IPS DF 19.7 (cell line): ENCODE measurements around the gene AMPD2.
"Not testable (repeated sequence)": the region's sequence is repeated elsewhere in the genome, so short reads cannot be mapped to it uniquely, and the experiment has no call there.

Source experiments
- DNase-seq: peaks from one replicate; pipeline ENCODE4 v3.0.0-alpha.2; 2013; ENCODE audit warnings: low read depth, low spot score

The AMPD2 gene

DNA sequence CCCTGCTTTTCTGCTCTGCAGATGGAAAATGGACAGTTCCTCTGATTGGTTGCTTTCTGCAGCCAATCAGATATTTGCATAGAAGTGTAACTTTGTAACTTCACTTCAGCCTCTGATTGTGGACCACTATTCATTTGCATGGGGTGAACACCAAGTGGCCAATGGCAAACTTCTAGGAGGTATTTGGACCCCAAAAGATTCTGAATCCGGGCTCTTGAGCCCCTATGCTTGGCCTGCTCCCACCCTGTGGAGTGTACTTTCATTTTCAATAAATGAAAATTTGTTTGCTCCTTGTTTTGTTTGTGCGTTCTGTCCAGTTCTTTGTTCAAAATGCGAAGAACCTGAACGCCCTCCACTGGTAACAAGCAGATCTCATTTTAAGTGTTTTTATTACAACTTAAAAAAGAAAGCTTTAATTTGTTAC lies 29.9 kb downstream of the AMPD2 start:
- DNase-seq: no peak

DNA sequence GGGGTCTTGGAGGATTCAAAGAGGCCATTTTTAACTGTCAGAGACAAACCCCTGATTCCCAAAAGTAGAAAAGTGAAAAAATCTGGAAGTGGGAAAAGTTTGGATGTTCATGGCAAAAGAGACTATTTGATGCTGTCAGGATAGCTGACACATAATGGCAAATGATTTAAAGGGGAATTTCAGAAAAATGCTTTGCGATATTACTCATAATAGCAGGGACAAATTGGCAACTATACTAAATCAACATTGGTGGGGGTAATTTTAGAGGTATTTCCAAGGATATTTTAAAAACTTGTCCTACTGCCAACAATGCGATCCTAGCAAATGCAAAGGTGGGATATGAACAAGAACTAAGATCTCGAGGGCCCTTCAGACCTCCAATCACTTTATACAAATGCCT lies 31.0 kb downstream of the AMPD2 start:
- DNase-seq: no peak

DNA sequence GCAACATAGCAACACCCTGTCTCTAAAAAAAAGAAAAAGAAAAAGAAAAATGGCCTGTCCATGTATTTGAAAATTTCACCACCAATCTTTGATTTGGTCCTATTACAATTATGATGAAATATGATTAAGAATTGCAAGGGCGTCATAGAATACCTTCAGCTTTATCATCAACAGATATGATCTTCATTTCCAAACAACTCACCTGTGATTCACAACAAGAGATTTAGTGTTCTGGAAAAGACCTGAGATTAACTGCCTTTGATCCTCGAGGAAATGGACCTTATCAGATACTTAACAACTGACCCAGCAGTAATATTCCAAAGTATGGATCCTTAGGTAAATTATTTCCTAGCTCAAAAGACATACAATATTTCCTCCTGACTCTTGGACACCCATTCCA lies 32.8 kb downstream of the AMPD2 start:
- no peak for DNase-seq

DNA sequence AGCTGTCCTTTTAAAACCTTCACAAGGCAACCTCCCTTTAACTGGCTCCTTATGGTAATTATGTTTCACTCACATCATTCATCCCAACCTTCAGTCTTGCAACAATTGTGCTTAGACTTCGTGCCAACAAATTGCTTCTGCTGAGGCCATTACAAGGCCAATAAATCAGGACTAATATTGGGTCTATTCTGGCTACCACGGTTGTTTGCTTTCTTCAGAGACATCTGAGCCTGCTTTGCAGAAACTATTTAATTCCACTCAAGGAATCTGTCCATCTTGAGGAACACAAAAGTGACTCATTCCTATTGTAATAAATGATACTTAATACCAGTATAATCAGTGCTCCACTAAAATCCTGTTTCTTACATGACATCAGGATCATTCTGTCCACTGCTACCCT lies 33.7 kb downstream of the AMPD2 start:
- DNase-seq: no peak

DNA sequence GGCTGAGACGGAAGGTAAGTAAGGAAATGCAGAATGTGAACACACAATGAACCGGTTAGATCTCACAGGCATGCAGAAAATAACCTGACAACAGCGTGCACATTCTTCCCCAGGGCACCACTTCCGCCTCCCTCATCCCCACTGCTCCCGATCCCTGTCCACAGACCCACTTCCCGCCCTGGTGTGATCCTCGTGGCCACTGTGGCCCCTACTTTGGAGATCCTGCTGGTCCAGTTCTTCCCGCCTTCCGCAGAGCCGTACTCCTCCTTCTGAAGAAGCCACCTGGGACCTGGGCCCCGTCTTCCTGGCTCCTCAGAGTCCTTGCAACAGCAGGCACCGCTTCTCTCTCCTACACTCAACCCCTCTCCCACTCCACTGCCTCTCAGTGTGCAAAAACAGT lies 34.9 kb downstream of the AMPD2 start:
- no peak for DNase-seq

DNA sequence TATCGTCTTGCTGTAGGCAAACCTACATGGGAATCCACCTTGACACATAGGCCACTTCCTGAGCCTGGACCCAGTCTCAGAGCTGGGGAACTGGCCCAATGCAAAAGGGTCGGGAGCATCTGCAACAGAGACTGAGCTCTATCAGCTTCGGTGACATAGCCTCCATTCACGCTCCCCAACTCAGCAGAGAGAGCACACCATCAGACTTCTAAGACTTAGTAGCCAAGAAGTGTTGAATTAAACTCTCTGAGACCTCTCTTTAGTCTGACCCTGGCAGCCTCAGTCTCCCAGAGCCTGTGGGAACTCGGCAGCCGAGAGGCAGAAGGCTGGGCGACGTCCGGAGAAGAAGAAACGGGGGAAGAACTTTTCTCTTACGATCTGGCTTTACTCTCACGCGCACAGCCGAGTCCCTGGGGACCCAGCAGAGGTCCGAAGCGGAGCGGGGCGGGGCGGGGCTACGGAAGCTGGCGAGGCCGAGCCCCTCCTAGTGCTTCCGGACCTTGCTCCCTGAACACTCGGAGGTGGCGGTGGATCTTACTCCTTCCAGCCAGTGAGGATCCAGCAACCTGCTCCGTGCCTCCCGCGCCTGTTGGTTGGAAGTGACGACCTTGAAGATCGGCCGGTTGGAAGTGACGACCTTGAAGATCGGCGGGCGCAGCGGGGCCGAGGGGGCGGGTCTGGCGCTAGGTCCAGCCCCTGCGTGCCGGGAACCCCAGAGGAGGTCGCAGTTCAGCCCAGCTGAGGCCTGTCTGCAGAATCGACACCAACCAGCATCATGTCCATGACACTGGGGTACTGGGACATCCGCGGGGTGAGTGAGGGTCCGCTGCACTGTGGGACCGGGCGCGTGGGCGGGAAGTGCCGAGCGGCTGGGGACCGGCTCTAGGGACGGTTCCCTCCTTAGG lies 36.2 kb downstream of the AMPD2 start, which contains the start of gene GSTM4:
Gene GSTM4, plus strand, starts transcription at position 485 of the 905 bp plus-strand sequence. Its CDS starts 291 bp downstream, at position 776.
- peak; percentile 59 for DNase-seq

DNA sequence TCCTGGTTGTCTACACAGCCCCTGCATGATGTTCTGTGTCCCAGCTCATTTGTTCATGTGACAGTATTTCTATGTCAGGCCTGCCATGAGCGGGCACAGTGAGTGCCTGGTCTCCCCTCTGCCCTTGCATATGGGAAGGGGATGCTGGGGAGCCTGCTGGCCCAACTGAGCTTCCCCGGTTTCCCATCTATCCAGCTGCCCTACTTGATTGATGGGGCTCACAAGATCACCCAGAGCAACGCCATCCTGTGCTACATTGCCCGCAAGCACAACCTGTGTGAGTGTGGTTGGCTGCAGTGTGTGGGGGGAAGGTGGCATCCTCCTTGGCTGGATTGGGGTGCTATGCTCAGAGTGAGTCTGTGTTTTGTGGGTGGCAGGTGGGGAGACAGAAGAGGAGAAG lies 37.8 kb downstream of the AMPD2 start:
- DNase-seq: no peak

DNA sequence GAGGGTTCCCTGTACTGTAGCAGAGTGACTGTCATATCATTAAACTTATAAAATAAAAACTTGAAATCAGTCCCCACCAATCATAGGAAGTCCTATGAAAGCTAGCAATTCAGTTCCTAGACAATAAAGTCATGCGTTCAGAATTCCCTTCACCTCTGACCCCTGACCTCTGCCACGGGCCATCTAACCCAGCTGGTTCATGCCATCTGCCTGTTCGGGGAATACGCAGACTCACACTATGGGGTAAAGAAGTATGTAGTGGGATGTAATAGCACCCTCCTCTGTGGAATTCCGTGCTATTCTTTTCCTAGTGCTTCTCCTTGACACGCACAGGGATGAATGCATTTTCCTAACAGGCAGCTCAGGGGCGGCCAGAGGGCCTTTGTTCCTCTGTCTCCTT lies 38.3 kb downstream of the AMPD2 start:
- DNase-seq: no peak

DNA sequence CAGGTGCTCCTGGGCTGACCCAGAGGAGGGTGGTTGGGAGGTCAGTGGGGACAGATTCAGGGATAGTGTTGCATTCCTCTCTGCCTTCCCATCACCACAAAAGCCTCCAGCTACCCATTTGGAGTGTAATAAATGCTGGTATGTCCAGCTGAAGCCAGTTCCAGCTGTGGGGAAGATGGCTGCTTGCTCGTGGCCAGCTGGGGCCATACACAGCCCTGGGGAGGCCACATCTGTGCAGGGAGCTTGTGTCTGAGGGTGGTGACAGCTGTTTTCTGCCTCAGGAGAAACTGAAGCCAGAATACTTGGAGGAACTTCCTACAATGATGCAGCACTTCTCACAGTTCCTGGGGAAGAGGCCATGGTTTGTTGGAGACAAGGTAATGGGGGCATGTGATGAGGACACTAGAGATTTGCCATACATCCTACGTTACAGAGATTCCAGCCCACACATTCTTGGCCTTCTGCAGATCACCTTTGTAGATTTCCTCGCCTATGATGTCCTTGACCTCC lies 39.0 kb downstream of the AMPD2 start:
- DNase-seq: no peak

DNA sequence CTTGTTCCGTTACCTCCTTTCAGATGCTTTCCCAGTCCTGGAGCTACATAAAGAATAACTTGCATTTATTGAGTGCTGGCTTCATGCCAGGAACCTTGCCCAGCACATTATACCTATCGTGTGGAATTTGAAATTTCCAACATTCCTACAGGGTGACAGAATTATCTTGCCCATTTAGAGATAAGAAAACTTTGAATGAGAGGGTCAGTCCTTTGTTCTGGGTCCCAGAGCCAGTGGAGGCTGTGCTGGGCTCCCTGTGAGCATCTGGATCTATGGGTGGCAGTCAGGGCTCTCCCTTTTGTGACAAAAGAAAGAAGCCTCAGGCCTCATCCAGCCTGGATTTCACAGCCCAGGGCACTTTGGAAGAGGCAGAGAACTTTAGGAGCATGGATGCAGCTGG lies 39.5 kb downstream of the AMPD2 start:
- DNase-seq: no peak

DNA sequence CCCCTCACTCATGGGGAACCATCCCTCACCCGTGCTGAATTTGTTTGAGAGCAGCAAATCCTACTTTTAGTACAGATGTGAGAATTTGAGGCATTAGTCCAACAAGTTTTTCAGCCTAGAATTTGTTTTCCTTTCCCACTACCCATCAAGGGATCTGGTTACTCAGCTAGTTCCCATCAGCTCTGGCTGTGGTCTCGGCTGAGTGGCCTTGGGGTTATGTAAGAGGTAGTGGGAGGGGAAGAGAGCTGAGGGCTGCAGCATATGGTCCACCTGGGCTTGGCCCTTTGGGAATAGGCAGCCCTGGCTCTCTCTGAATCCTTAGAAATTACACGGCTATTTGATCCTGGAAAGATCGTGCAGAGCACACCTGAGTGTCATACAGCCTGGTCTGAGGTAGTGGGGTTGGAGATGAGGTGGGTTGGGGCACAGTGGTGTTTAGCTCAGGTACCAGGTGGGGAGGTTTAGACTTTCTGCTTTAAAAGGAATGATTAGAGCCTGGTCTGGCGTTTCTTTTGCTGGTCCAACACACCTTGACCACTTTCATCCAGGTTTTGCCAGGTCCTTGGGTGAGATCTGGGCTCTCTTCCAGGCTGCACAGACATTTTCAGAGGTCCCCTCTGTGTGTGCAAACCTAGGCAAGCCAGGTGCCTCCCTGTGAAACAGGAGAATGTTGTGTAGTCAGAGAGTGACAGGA lies 40.5 kb downstream of the AMPD2 start:
- no peak for DNase-seq

DNA sequence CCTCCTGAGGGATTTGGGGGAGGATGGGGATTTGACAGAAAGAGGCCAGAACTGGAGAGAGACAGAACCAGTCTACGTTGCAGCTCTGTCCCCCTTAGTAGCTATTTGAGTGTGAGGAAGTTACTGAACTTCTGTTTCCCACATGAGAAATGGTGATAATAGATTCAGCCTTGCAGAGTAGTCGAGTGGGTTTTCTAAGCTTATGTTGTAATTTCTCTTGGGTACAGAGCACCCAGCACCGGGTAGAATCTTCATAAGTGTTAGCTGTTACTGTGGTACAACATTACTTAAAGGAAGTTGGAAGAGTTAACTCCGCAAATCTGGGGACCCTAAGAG lies 41.0 kb downstream of the AMPD2 start:
- not testable (repeated sequence) for DNase-seq

DNA sequence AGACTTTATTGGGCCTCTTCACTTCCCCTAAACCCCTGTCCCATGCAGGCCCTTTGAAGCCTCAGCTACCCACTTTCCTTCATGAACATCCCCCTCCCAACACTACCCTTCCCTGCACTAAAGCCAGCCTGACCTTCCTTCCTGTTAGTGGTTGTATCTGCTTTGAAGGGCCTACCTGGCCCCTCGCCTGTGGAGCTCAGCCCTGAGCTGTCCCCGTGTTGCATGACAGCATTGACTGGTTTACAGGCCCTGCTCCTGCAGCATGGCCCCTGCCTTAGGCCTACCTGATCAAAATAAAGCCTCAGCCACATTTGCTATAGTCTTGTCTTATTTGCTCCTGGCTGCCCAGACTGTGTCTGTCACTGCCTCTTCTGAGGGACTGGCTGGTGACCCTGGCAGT lies 41.8 kb downstream of the AMPD2 start:
- no peak for DNase-seq

DNA sequence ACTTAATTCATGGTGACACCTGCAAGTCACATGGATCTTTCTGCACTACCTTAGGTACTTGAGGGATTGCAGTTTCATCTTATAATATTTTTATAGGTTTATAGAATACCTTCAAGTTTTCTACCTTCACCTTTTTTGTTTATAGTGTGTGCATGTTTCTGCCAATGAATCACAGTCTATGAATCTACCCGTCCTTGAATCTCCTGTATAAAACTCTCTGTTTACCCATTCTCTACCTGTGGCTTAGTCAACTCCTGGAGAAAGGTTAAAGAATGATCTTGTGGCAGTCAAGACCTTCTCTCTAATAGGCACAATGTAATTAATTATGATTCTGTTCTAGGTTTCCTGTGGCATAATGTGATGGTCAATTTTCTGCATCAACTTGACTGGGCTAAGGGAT lies 45.0 kb downstream of the AMPD2 start:
- no peak for DNase-seq

DNA sequence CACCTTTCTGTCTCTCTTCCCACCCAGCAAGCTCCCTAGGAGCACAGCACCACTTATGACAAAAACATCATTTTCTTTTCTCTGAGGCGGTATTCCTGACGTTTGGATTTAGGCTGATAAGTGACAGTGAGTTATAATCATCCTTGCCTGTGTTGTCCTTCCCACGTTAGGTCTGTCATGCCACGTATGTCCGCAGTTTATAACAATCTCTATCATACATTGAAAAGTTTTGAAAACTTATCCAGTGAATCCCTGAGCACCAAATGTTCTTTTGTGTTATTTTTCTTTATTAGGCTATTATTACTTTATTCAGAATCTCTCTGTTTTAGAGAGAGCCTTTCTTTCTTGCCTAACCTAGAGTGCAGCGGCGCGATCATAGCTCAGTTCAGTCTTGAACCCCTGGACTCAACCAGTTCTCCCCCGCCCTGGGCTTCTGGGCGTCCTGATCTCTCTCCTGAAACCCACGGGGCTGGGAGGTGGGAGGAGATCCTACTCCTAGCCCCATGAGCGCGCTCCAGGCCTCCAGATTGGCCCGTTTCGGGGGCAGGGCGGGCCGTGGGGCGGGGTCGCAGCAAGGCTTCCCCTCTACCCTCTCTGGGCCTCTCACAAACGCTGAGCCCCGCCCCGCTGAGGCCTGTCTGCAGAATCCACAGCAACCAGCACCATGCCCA lies 48.0 kb downstream of the AMPD2 start, which contains the start of gene GSTM2:
Gene GSTM2, plus strand, starts transcription at position 606 of the 671 bp plus-strand sequence. Its CDS starts 59 bp downstream, at position 665.
- peak; percentile 69 for DNase-seq

DNA sequence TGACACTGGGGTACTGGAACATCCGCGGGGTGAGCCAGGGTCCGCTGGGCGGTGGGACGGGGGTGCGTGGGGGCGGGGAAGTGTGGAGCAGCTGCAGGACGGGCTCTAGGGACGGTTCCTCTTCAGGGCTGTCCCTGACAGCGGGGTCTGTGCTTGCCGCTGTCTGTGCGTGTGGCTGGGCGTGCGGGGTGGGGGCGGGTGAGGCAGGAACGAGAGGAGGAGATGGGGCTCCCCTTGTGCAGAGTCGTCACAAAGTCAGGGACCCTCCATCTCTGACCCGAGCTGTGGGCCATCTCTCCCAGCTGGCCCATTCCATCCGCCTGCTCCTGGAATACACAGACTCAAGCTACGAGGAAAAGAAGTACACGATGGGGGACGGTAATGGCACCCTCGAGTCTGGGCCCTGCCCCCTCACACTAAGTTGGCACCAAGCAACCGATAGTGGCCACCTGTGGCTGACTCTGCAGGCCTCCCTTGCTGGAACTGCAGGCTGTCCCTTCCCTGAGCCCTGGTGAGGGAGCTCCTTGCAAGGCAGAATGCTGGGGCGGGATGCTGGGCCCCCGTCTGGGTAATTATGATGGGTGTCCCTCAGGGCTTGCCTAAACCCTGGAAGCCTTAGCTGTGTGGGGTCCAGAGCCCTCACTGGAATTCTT lies 48.6 kb downstream of the AMPD2 start:
- no peak for DNase-seq

DNA sequence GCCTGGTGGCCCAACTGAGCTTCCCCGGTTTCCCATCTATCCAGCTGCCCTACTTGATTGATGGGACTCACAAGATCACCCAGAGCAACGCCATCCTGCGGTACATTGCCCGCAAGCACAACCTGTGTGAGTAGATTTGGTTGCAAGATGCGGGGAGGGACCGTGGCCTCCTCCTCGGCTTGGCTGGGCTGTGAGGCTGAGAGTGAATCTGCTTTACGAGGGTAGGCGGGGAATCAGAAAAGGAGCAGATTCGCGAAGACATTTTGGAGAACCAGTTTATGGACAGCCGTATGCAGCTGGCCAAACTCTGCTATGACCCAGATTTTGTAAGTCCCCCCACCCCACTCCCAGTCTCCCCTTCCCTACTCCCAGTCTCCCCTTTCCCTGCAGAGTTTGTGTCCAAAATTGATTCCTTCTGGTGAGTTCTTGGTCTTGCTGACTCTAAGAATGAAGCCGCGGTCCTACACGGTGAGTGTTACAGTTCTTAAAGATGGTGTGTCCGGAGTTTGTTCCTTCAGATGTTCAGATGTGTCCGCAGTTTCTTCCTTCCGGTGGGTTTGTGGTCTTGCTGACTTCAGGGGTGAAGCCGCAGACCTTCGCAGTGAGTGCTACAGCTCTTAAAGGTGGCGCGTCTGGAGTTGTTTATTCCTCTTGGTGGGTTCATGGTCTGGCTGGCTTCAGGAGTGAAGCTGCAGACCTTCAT lies 49.8 kb downstream of the AMPD2 start:
- no peak for DNase-seq

DNA sequence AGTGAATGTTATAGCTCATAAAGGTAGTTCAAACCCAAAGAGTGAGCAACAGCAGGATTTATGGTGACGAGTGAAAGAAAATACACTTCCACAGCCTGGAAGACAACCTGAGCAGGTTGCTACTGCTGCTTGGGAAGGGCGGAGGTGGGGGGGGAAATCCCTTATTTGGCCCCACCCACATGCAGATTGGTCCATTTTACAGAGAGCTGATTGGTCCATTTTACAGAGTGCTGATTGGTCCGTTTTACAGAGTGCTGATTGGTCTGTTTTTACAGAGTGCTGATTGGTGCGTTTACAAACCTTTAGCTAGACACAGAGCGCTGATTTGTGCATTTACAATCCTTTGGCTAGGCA lies 50.3 kb downstream of the AMPD2 start:
- not testable (repeated sequence) for DNase-seq

DNA sequence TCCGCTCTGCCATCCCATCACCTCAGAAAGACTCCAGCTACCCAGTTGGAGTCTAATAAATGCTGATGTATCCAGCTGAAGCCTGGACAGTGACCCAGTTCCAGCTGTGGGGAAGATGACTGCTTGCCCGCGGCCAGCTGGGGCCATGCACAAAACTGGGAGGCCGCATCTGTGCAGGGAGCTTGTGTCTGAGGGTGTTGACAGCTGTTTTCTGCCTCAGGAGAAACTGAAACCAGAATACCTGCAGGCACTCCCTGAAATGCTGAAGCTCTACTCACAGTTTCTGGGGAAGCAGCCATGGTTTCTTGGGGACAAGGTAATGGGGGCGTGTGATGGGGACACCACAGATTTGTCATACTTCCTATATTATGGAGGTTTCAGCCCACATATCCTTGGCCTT lies 51.4 kb downstream of the AMPD2 start:
- no peak for DNase-seq

DNA sequence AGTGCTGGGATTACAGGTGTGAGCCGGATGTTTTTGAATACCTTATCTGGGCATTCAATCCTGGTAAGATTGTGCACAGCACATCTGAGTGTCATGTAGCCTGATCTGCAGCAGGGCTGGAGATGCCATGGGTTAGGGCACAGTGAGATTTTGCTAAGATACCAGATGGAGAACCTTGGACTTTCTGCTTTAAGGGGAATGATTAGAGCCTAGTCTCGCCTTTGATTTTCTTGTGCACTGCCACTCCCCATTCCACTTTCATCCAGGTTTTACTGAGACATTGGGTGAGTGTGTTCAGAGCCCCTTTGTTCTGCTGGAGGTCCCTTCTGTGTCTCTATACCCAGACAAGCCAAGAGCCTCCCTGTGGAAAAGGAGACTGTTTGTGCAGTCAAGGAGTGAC lies 54.2 kb downstream of the AMPD2 start:
- not testable (repeated sequence) for DNase-seq
